ENCODE data around the gene RBBP9. TPM values are rescaled to one million over a fixed set of nuclear protein-coding genes. Genes with fewer than 3 reads are reported as not detected.

The RBBP9 gene
- total RNA-seq = 18.3 and 21.5 TPM in 2 replicates

DNA sequence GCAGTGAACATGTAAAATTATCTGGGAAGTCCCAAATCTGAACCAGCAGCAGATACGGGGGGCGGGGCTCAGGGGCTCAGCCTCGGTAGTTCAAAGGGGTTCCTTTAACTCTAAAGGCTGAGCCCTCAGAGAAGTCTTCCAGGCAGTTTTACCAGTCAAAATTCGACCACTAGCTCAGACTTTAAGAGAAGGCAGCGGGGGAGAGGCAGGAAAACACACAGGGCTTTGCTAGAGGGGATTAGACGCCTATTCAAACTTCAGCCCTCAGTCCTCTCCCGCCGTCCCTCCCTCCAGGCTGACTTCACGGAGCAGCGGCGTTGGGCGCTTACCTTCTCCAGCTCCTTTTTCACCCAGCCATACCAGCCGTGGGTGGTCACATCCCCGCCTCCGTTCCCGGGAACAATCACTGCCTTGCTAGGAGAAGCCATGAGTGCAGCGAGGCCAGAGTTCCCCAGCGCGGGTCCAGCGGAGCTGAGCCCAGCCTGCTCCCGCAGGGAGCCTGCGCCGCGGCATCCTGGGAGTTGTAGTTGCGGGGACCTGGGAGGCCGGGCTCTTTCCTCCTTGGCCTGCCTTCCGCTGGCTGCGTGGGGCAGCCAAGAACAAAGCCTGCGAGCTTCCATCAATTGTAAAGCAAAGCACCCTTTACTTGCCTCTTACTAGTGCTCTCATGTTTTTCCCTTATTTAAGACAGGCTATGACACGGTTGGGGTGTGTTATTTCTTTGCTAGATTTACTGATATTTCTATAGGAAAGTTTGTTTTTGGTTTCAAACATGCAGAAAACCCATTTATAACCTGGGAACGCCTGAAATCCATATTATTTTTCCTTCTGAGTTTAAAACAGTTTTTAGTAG is at the start of gene RBBP9:
Gene RBBP9 (minus strand): TSS at position 486 of the 853 bp plus-strand sequence. CDS start 58 bp downstream, at position 428.

DNA sequence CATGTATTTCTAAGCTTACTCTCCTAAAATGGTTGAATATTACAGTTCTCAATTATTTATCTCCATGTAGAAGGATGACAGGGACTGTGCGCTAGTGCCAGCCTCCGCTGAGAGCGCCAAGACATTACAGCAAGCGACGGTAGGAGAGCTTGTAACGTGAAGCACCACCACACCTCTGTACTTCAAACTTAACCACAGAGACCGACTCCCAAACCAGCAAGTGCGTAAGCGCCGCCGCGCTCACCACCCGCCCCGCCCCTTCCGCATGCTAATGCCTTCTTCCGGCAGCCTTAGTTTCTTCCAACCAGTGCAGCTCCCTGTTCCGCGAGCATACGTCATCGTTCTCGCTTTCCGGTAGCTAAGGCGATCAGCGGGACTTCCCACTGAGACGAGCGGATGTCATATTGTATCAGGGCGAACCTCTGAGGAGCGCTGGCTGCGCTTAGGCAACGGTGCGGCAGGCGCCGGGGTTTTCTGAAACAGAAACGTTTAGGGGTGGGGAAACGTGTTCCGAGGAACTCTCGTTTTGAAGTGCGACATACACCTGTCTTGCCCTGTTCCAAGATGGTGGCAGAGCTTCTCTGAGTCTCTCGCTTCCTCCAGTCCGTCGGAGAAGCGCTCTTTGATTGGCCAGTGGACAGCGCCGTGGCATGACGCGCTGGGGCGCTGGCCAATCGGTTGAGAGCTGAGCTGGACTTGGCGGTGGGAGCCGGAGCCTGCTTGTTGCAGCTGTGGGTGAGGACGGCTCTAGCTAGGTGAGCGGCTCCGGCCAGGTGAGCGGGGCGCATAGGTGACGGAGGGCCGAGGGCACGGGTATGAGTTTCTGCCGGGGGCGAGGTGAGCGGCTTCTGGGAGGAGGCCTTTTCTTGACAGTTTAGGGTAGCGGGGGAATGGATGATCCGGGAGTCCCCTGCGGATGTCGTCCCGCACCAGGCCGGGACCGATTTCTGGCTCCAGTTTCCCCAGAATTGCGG is 10.5 kb upstream of the RBBP9 start, which contains the start of gene SEC23B:
Gene SEC23B (plus strand): TSS at position 723 of the 974 bp plus-strand sequence. CDS start 2,896 bp downstream, outside the sequence.

DNA sequence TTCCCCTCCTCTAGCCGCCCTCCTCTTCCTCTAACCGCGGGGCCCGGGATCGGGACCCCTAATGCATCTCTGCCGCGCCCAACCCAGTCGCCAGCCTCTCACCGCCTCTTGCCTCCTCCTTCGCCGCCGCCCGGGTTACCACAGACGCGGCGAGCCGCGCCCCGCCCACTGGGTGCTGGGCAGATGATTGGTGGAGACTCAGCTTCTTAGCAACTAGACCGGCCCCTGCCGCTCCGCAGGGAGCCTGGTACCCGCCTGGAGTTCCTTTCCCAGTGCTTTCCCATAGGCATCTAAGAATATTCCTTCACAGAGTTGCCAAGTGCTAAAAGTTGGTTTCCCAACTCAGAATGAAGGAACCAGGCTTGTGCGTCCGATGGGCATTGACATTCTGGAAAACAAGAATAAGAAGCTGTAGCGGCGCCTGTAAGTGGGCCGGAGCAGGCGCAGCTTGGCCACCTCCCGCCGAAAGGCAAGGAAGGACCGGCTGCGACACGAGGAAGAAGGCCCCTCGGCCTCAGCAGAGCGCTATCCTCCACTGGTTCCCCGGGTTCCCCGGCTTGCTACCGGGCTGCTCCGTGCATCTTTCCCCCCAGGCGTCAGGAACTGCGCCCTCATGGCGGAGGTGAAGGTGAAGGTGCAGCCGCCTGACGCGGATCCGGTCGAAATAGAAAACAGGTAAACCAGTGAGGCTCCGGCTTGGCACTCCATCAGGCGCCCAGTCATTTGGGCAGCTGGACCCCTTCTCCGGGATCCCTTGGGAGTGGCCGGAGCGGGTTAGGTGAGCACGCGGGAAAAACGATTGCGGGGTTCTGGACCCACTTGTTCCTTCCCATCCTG is 29.9 kb downstream of the RBBP9 start, which contains the start of the genes DZANK1 and POLR3F:
Gene DZANK1 (minus strand): TSS at position 137 of the 837 bp plus-strand sequence. CDS start 1,672 bp downstream, outside the sequence.
Gene POLR3F (plus strand): TSS at position 497 of the 837 bp plus-strand sequence. CDS start 117 bp downstream, at position 614.

Other genes with a start within 250 kb of the RBBP9 start
- gene ZNF133, start 208.7 kb downstream of the RBBP9 start, total RNA-seq = 13.5 and 17.7 TPM in 2 replicates
- gene DZANK1, start 30.2 kb downstream of the RBBP9 start, total RNA-seq = 0.50 and 1.0 TPM in 2 replicates
- 9.2 and 14.6 TPM in 2 replicates for gene POLR3F, start 29.8 kb downstream of the RBBP9 start, total RNA-seq
- gene SEC23B, start 10.7 kb upstream of the RBBP9 start, total RNA-seq = 51.4 and 54.7 TPM in 2 replicates
- gene SMIM26, start 70.2 kb upstream of the RBBP9 start, total RNA-seq = 129 and 157 TPM in 2 replicates
- gene DTD1, start 90.8 kb upstream of the RBBP9 start, total RNA-seq = 127 and 139 TPM in 2 replicates

All from bronchus fibroblast of lung (primary cell).